GM12878 (cell line): ENCODE measurements around the gene MAPKAPK3. TPM values are rescaled to one million over a fixed set of nuclear protein-coding genes. Genes with fewer than 3 reads are reported as not detected.
A peak's percentile ranks its signal among the peaks of the same experiment; 100 is the strongest.

Source experiments
- ATAC-seq: fragments of 200-7000 bp; cut with Tn5 transposase; 3 replicates; pipeline ENCODE4 v1.9.1; 2020; ENCODE audit warnings: mild to moderate bottlenecking, moderate library complexity
- BruUV-seq: library from RNA; stranded (reverse); fragments of 400-500 nt; replicated peaks from 2 replicates; lab custom pipeline; 2021; lab: Mats Ljungman, UMichigan
- CTCF ChIA-PET: fragments of 300-600 bp; sonication (Branson Sonifier 250); formaldehyde crosslinking; extraction: SDS; loops from one replicate; lab custom pipeline; 2021; ENCODE audit warnings: inconsistent platforms; lab: Yijun Ruan, JAX
- POLR2A ChIA-PET: fragments of 350-600 bp; formaldehyde crosslinking; extraction: SDS; loops from one replicate; lab custom pipeline; 2021; ENCODE audit warnings: inconsistent platforms; lab: Charles Lee
- RAD21 ChIA-PET: fragments of 300-600 bp; sonication (Branson Sonifier 250); formaldehyde crosslinking; loops from one replicate; lab custom pipeline; 2023; ENCODE audit warnings: antibody characterized with exemption; ENCODE audit not compliant: unreplicated experiment; lab: Charles Lee
- SMC1A ChIA-PET: fragments of 300-600 bp; sonication (Branson Sonifier 250); formaldehyde crosslinking; loops from one replicate; lab custom pipeline; 2023; ENCODE audit not compliant: unreplicated experiment, uncharacterized antibody; lab: Charles Lee
- DNase-seq: peaks from one replicate; pipeline ENCODE4 v3.0.0-alpha.2; 2011; ENCODE audit warnings: low read depth, low spot score
- FAIRE-seq: peaks from 3 replicates; lab custom pipeline; 2011; peaks lifted over from hg19 to GRCh38; lab: Jason Lieb, UNC
- H2AFZ ChIP-seq: 2 replicates; pipeline ENCODE4 v1.6.0; 2011; ENCODE audit warnings: low read depth, low read length, control low read depth; ENCODE audit not compliant: control insufficient read depth
- H3K27ac ChIP-seq: 2 replicates; pipeline ENCODE4 v1.5.1; 2011; ENCODE audit warnings: control low read depth; ENCODE audit not compliant: control insufficient read depth, insufficient read depth
- H3K27me3 ChIP-seq, 2 experiments: replicated peaks in 1 of 2; 2 replicates each; pipeline versions ENCODE4 v1.6.0 to v1.6.1; 2011; ENCODE audit warnings: low read length in 1 of 2; ENCODE audit not compliant: control insufficient read depth in 2 of 2, insufficient read depth in 2 of 2
- H3K36me3 ChIP-seq, 2 experiments: 2 replicates each; pipeline ENCODE4 v1.5.1; 2011; ENCODE audit warnings: low read length in 1 of 2; ENCODE audit not compliant: control insufficient read depth in 2 of 2, insufficient read depth in 2 of 2
- H3K4me1 ChIP-seq: 2 replicates; pipeline ENCODE4 v1.6.1; 2011; ENCODE audit warnings: mild to moderate bottlenecking, low read length, moderate library complexity, mixed read lengths; ENCODE audit not compliant: control insufficient read depth, insufficient read depth
- H3K4me2 ChIP-seq: 2 replicates; pipeline ENCODE4 v1.6.0; 2011; ENCODE audit warnings: control low read depth; ENCODE audit not compliant: control insufficient read depth, insufficient read depth
- H3K4me3 ChIP-seq: fragments of 200-600 bp; sonication (generic); 2 replicates; pipeline ENCODE4 v1.5.1; 2016
- H3K79me2 ChIP-seq: 2 replicates; pipeline ENCODE4 v1.6.0; 2011; ENCODE audit warnings: low read length; ENCODE audit not compliant: control insufficient read depth, insufficient read depth
- H3K9ac ChIP-seq: 2 replicates; pipeline ENCODE4 v1.8.0; 2011; ENCODE audit warnings: low read length, control low read depth, mixed read lengths; ENCODE audit not compliant: control insufficient read depth, insufficient read depth
- H3K9me3 ChIP-seq: replicated peaks from 3 replicates; pipeline ENCODE4 v1.5.1; 2011; ENCODE audit warnings: mild to moderate bottlenecking, low read length; ENCODE audit not compliant: control insufficient read depth, insufficient read depth
- H4K20me1 ChIP-seq: 2 replicates; pipeline ENCODE4 v1.6.0; 2011; ENCODE audit not compliant: control insufficient read depth, insufficient read depth
- BHLHE40 ChIP-seq, 2 experiments: fragments of 450-650 bp in 1 of 2; IDR thresholded peaks; 2 replicates each; pipeline ENCODE4 v1.6.1; 2011 to 2017; ENCODE audit warnings: low read depth in 2 of 2, borderline replicate concordance in 1 of 2, improper control_type of control experiment in 1 of 2, low read length in 1 of 2, mild to moderate bottlenecking in 1 of 2
- EZH2 ChIP-seq: IDR thresholded peaks from 2 replicates; pipeline ENCODE4 v1.6.1; 2012; ENCODE audit warnings: low read depth, mild to moderate bottlenecking, control low read depth, inconsistent platforms, low read length, borderline replicate concordance; ENCODE audit not compliant: control insufficient read depth
- HDAC2 ChIP-seq: fragments of 200-600 bp; sonication (generic); IDR thresholded peaks from 2 replicates; pipeline ENCODE4 v1.6.1; 2017
- MYC ChIP-seq: IDR thresholded peaks from 2 replicates; pipeline ENCODE4 v1.6.1; 2011; ENCODE audit warnings: mild to moderate bottlenecking, low read length, moderate library complexity, inconsistent platforms; ENCODE audit not compliant: insufficient read depth, insufficient replicate concordance, insufficient read length, severe bottlenecking
- NRF1 ChIP-seq: conservative IDR thresholded peaks from 2 replicates; pipeline ENCODE4 v1.6.1; 2011; ENCODE audit warnings: mild to moderate bottlenecking, low read depth, low read length, improper control_type of control experiment
- RELA ChIP-seq: fragments of 450-650 bp; IDR thresholded peaks from 2 replicates; pipeline ENCODE4 v1.8.0; 2014; ENCODE audit warnings: borderline replicate concordance; ENCODE audit not compliant: partially characterized antibody
- WGBS: methylation state at CpG from one replicate; pipeline ENCODE4 v1.1.6; 2016; ENCODE audit warnings: low lambda C conversion rate; ENCODE audit not compliant: insufficient replicate concordance, insufficient coverage; ENCODE audit errors: missing lambda C conversion rate; 5-methylcytosine and 5-hydroxymethylcytosine counted together
- in situ Hi-C: fragments of 300-500 bp; cut with MboI; formaldehyde crosslinking; loops from 9 replicates; pipeline ENCODE4 v1.14.3; 2018; ENCODE audit warnings: mixed read lengths
- intact Hi-C: fragments of 100-400 bp; cut with micrococcal nuclease; formaldehyde crosslinking; loops from one replicate; pipeline ENCODE4 v1.14.2; 2022; ENCODE audit not compliant: unreplicated experiment
- polyA plus RNA-seq, 11 experiments: library from polyadenylated mRNA; depleted of rRNA in 4 of 11; unstranded in 6 of 11; stranded (reverse) in 5 of 11; fragments of >200 nt; fragmentation: Nextera tagmentation in 4 of 11; fragmentation: Illumina TruSeq in 1 of 11; extraction: Ambion mirVana in 4 of 11; extraction: Trizol in 1 of 11; gene quantifications; 1 replicate in 1 of 11; 2 replicates in 10 of 11; pipeline versions ENCODE4 v1.2.1 to v1.2.3, GENCODE V29; 2011 to 2016; ENCODE audit warnings: inconsistent platforms in 2 of 11, missing spikeins in 2 of 11, low read depth in 1 of 11
- total RNA-seq, 4 experiments: library from RNA; depleted of rRNA in 3 of 4; stranded (reverse); fragments of >200 nt in 3 of 4; fragmentation: Illumina TruSeq in 1 of 4; extraction: Trizol in 1 of 4; gene quantifications; 2 replicates each; pipeline versions ENCODE4 v1.2.1 to v1.2.3, GENCODE V29; 2013 to 2021
- TF ChIP-seq, protein P1 (sequence below): fragments of 450-650 bp; IDR thresholded peaks from 2 replicates; pipeline ENCODE4 v1.6.1; 2016; ENCODE audit warnings: mild to moderate bottlenecking

MAPKAPK3 gene
- total and polyA plus RNA-seq, 10 of the 15 experiments (the other 5 are each of a cell fraction or from before 2014, with no cell fraction given): 7.9 to 66.0 (median 39.0) TPM

DNA sequence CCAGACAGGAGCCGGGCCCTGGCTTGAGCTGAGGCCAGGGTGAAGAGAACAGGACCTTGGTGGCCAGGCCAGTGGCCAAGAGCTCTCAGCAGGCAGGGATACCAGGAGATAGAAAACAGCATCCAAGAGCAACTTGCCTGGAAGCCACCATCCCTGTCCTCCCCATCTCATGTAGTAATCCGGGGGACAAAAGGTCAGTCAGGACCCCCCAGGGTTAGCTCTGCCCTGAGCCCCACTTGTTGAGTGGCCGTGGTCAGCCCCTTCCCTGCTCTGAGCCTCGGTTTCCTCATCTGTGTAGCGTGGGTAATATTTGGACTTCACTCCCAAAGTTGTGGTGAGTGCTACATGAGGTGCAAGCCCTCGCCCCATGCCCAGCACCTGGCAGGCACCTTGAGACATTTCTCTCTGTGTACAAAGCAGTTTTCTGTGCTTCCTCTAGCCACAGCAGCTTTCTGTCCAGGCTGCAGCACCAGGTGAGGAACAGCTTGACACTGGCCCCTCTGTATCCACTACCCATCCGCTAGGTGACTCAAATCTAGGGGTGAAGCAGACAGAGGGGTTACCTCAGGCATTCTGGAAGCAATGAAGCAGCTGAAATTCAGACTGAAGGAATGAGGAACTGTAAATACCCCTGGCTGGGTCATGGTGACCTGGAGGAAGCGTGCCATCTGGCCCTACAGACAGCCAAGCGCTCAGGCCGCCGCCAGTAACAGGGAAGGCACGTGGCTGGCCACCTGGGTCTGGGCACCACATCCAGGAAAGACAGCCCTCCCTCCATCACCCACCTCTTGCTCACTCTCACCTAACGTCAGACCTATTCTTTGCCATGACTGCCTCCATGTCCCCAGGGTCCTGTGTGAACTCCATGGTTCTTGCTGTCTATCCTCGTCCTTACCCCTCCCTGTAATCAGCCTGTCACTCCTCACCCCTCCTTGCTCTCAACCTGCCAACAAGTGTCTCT, 12.0 kb upstream of the MAPKAPK3 start (continued):
- TF ChIP-seq, protein P1, sequence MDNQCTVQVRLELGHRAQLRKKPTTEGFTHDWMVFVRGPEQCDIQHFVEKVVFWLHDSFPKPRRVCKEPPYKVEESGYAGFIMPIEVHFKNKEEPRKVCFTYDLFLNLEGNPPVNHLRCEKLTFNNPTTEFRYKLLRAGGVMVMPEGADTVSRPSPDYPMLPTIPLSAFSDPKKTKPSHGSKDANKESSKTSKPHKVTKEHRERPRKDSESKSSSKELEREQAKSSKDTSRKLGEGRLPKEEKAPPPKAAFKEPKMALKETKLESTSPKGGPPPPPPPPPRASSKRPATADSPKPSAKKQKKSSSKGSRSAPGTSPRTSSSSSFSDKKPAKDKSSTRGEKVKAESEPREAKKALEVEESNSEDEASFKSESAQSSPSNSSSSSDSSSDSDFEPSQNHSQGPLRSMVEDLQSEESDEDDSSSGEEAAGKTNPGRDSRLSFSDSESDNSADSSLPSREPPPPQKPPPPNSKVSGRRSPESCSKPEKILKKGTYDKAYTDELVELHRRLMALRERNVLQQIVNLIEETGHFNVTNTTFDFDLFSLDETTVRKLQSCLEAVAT: no peak
- TF ChIP-seq MYC: no peak

DNA sequence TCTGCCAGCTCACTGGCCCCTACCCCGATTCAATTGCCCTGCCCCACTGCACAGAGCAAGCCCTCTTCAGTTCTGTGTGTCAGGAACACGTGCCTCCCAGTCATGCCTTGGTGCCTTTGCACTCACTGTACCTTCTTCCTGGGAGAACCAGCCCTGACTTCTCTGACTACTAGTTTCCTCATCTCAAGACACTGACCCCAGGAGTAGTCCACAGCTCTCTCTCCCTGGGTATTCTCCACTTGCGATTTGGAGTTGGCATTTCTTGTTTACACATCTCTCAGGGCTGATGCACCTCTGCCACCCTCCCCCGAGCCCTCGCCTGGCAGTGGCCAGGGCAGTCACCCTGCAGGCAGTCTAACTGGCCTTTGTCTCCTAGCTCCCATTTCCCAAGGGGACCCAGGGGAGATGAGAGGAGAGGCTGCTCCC, 11.0 kb upstream of the MAPKAPK3 start:
- ATAC-seq (no peak), DNase-seq (no peak), FAIRE-seq (no peak)
- no peak overlapping the region for H2AFZ ChIP-seq
- no peaks in the 10 kb centered on the region for H3K36me3 ChIP-seq
- TF ChIP-seq RELA (no peak), HDAC2 (no peak), BHLHE40 (IDR thresholded peaks at IDR 0.05; ENCODE audit: borderline replicate concordance in 1 of 2, low read depth in 2 of 2, low read length in 1 of 2) (peak in 1 of 2 experiments; percentile 32; a peak in 1 of 4 replicates), NRF1 (no peak), EZH2 (no peak)
- H3K4me1 ChIP-seq: peaks cover 22% of the 10 kb centered on the region
- in situ Hi-C loops: loop anchor here (25.0 kb wide), 1 partner anchor 1081 kb away; no protein-coding TSS in a partner anchor
- SMC1A ChIA-PET: no interaction called here
- CTCF ChIA-PET: no interaction called here
- WGBS: 64% methylated on average over 5 of the region's 5 CpGs
- RAD21 ChIA-PET: interaction anchor here (1.7 kb wide), 1 partner anchor 17 kb away, joined by 4 read pairs; no protein-coding TSS in a partner anchor
- H3K9ac ChIP-seq: no peak overlapping the region
- H3K27ac ChIP-seq: no peak overlapping the region
- H3K79me2 ChIP-seq: no peaks in the 10 kb centered on the region
- H3K27me3 ChIP-seq: no peaks in the 10 kb centered on the region
- H3K9me3 ChIP-seq: no peaks in the 10 kb centered on the region
- intact Hi-C loops: no loop called here
- no peak overlapping the region for H3K4me3 ChIP-seq
- H3K4me2 ChIP-seq: no peak overlapping the region
- POLR2A ChIA-PET: no interaction called here
- H4K20me1 ChIP-seq: no peaks in the 10 kb centered on the region
- no TSS peak for BruUV-seq
